Measurements from ENCODE around the gene SEC16A. TPM values are rescaled to one million over a fixed set of nuclear protein-coding genes. Genes with fewer than 3 reads are reported as not detected.

SEC16A gene
- total RNA-seq, 2 experiments from 2014 or later, result 23.7 to 60.1 TPM

- DNase-seq (ENCODE audit: low spot score), result no peak
- H3K36me3 ChIP-seq (ENCODE audit: insufficient read depth, low read length), result peaks cover 87% of the 10 kb centered on the region
- H3K9me3 ChIP-seq (ENCODE audit: low read length), result no peaks in the 10 kb centered on the region
- BruUV-seq (replicated peaks), result no TSS peak
- no peak overlapping the region for H3K4me2 ChIP-seq (ENCODE audit: low read length)
- H3K4me1 ChIP-seq (ENCODE audit: insufficient read depth, low read length, poor library complexity, severe bottlenecking), result no peaks in the 10 kb centered on the region
- ChIA-PET POLR2A (interaction anchor here (0.7 kb wide), 1 partner anchor 297 kb away, joined by 4 read pairs; no protein-coding TSS in a partner anchor), CTCF (ENCODE audit: unreplicated experiment) (no interaction called here)
- H3K79me2 ChIP-seq (ENCODE audit: insufficient read depth, low read depth, low read length), result no peaks in the 10 kb centered on the region
- H3K9me2 ChIP-seq (ENCODE audit: insufficient read depth, low read length), result no peaks in the 10 kb centered on the region
- no peak overlapping the region for H2AFZ ChIP-seq (ENCODE audit: low read length)
- H3K4me3 ChIP-seq (ENCODE audit: low read depth, low read length, poor library complexity, severe bottlenecking), result no peak overlapping the region
- no peak for TF ChIP-seq CTCF (conservative IDR thresholded peaks at IDR 0.05; ENCODE audit: low read length)
- TF ChIP-seq EZH2phosphoT487 (IDR thresholded peaks at IDR 0.05; ENCODE audit: borderline replicate concordance, low read depth, low read length), result no peak
- intact Hi-C loops (cut with micrococcal nuclease; ENCODE audit: unreplicated experiment), result no loop called here
- no peaks in the 10 kb centered on the region for H4K20me1 ChIP-seq (ENCODE audit: insufficient read depth, low read length)
- no peak overlapping the region for H3K27ac ChIP-seq (ENCODE audit: low read depth, low read length, poor library complexity, severe bottlenecking)
Measured at GRCh38 chr9:136453326-136453725, 29.5 kb downstream of the SEC16A start.

GRCh38 chr9:136451221-136451877, 31.5 kb downstream of the SEC16A start:
- Histone ChIP-seq H3K4me3 (ENCODE audit: low read depth, low read length, poor library complexity, severe bottlenecking) (no peak overlapping the region), H3K4me2 (ENCODE audit: low read length) (no peak overlapping the region), H3K9me2 (ENCODE audit: insufficient read depth, low read length) (no peaks in the 10 kb centered on the region), H3K36me3 (ENCODE audit: insufficient read depth, low read length) (peaks cover 86% of the 10 kb centered on the region), H3K79me2 (ENCODE audit: insufficient read depth, low read depth, low read length) (no peaks in the 10 kb centered on the region), H3K9me3 (ENCODE audit: low read length) (no peaks in the 10 kb centered on the region), H3K4me1 (ENCODE audit: insufficient read depth, low read length, poor library complexity, severe bottlenecking) (no peaks in the 10 kb centered on the region), H2AFZ (ENCODE audit: low read length) (no peak overlapping the region), H4K20me1 (ENCODE audit: insufficient read depth, low read length) (no peaks in the 10 kb centered on the region), H3K27ac (ENCODE audit: low read depth, low read length, poor library complexity, severe bottlenecking) (no peak overlapping the region)
- CTCF ChIA-PET (ENCODE audit: unreplicated experiment), result no interaction called here
- TF ChIP-seq EZH2phosphoT487 (IDR thresholded peaks at IDR 0.05; ENCODE audit: borderline replicate concordance, low read depth, low read length) (no peak), CTCF (conservative IDR thresholded peaks at IDR 0.05; ENCODE audit: low read length) (0 out of 2 replicates have a peak, but pooled peaks have one; percentile 10)
- intact Hi-C loops (cut with micrococcal nuclease; ENCODE audit: unreplicated experiment), result no loop called here
- POLR2A ChIA-PET, result no interaction called here
- DNase-seq (ENCODE audit: low spot score), result no peak
- BruUV-seq (replicated peaks), result no TSS peak

- Histone ChIP-seq H3K4me3 (ENCODE audit: low read depth, low read length, poor library complexity, severe bottlenecking) (no peak overlapping the region), H3K9me3 (ENCODE audit: low read length) (no peaks in the 10 kb centered on the region), H3K4me2 (ENCODE audit: low read length) (no peak overlapping the region), H3K4me1 (ENCODE audit: insufficient read depth, low read length, poor library complexity, severe bottlenecking) (no peaks in the 10 kb centered on the region), H2AFZ (ENCODE audit: low read length) (no peak overlapping the region), H3K36me3 (ENCODE audit: insufficient read depth, low read length) (peaks cover 86% of the 10 kb centered on the region), H3K79me2 (ENCODE audit: insufficient read depth, low read depth, low read length) (no peaks in the 10 kb centered on the region), H4K20me1 (ENCODE audit: insufficient read depth, low read length) (no peaks in the 10 kb centered on the region), H3K9me2 (ENCODE audit: insufficient read depth, low read length) (no peaks in the 10 kb centered on the region), H3K27ac (ENCODE audit: low read depth, low read length, poor library complexity, severe bottlenecking) (no peak overlapping the region)
- POLR2A ChIA-PET, result no interaction called here
- TF ChIP-seq EZH2phosphoT487 (IDR thresholded peaks at IDR 0.05; ENCODE audit: borderline replicate concordance, low read depth, low read length), result no peak
- TF ChIP-seq CTCF (conservative IDR thresholded peaks at IDR 0.05; ENCODE audit: low read length), result no peak
- BruUV-seq (replicated peaks), result no TSS peak
- intact Hi-C loops (cut with micrococcal nuclease; ENCODE audit: unreplicated experiment), result no loop called here
- DNase-seq (ENCODE audit: low spot score), result no peak
- CTCF ChIA-PET (ENCODE audit: unreplicated experiment), result no interaction called here
Measured at GRCh38 chr9:136448655-136449054, 34.2 kb downstream of the SEC16A start.

Measured in OCI-LY7 (cell line).